NCI-H1105 (cell line): ENCODE results near the gene CRAMP1.
"Not testable (repeated sequence)": the region's sequence is repeated elsewhere in the genome, so short reads cannot be mapped to it uniquely, and the experiment has no call there.

Source experiments
- DNase-seq: peaks from one replicate; lab custom pipeline; 2025; lab: John Stamatoyannopoulos, UW

The CRAMP1 gene

GRCh38 chr16:1713331-1713730 lies 101.2 kb downstream of the CRAMP1 start:
- DNase-seq: no peak

- no peak for DNase-seq
Observed at GRCh38 chr16:1713933-1714332, 101.8 kb downstream of the CRAMP1 start.

- no peak for DNase-seq
Observed at GRCh38 chr16:1715220-1715619, 103.1 kb downstream of the CRAMP1 start.

- not testable (repeated sequence) for DNase-seq
Observed at GRCh38 chr16:1718236-1718635, 106.1 kb downstream of the CRAMP1 start.

- DNase-seq: not testable (repeated sequence)
Observed at GRCh38 chr16:1719559-1720229, 107.5 kb downstream of the CRAMP1 start.

GRCh38 chr16:1721372-1721771 lies 109.2 kb downstream of the CRAMP1 start:
- DNase-seq: no peak

- DNase-seq: no peak
Observed at GRCh38 chr16:1723450-1724147, 111.4 kb downstream of the CRAMP1 start.

- DNase-seq: no peak
Observed at GRCh38 chr16:1724491-1724890, 112.3 kb downstream of the CRAMP1 start.

- DNase-seq: no peak
Observed at GRCh38 chr16:1726661-1727502, 114.7 kb downstream of the CRAMP1 start.
